HepG2 (cell line): ENCODE data around the gene NOTO. TPM values are rescaled to one million over a fixed set of nuclear protein-coding genes. Genes with fewer than 3 reads are reported as not detected.

ENCODE experiments used
- AGO1 ChIP-seq: fragments of 200-400 bp; formaldehyde crosslinking; IDR thresholded peaks from 2 replicates; pipeline ENCODE4 v1.6.1; 2017; ENCODE audit warnings: mild to moderate bottlenecking, low read depth, low read length, moderate library complexity; ENCODE audit not compliant: poor library complexity, severe bottlenecking
- AKAP8 ChIP-seq: sonication (generic); formaldehyde crosslinking; IDR thresholded peaks from 2 replicates; pipeline ENCODE4 v1.5.1; 2020; ENCODE audit warnings: mild to moderate bottlenecking, missing genetic modification reagents
- CHD2 ChIP-seq: IDR thresholded peaks from 2 replicates; pipeline ENCODE4 v1.6.1; 2011; ENCODE audit warnings: low read depth, low read length, improper control_type of control experiment
- DNMT1 ChIP-seq: sonication (generic); formaldehyde crosslinking; IDR thresholded peaks from 2 replicates; pipeline ENCODE4 v1.5.1; 2020; ENCODE audit warnings: mild to moderate bottlenecking, missing genetic modification reagents
- IRF2 ChIP-seq: IDR thresholded peaks from 2 replicates; pipeline ENCODE4 v1.6.1; 2018; ENCODE audit warnings: missing genetic modification reagents, missing compliant biosample characterization
- POLR2AphosphoS2 ChIP-seq: IDR thresholded peaks from 2 replicates; pipeline ENCODE4 v1.6.1; 2011; ENCODE audit warnings: low read depth, low read length, improper control_type of control experiment
- SP4 ChIP-seq: sonication (generic); formaldehyde crosslinking; IDR thresholded peaks from 2 replicates; pipeline ENCODE4 v1.8.1; 2023; ENCODE audit warnings: mild to moderate bottlenecking, missing genetic modification reagents
- XBP1 ChIP-seq: sonication (generic); formaldehyde crosslinking; IDR thresholded peaks from 2 replicates; pipeline ENCODE4 v1.5.0; 2020; ENCODE audit warnings: missing genetic modification reagents
- XRCC5 ChIP-seq: fragments of 200-400 bp; formaldehyde crosslinking; optimal IDR thresholded peaks from 2 replicates; pipeline ENCODE3; 2017; ENCODE audit warnings: mild to moderate bottlenecking, low read length
- ZFAT ChIP-seq: sonication (generic); formaldehyde crosslinking; conservative IDR thresholded peaks from 2 replicates; pipeline ENCODE4 v1.8.1; 2023; ENCODE audit warnings: missing genetic modification reagents, inconsistent platforms
- ZNF256 ChIP-seq: sonication (generic); formaldehyde crosslinking; conservative IDR thresholded peaks from 2 replicates; pipeline ENCODE4 v1.4.0; 2020; ENCODE audit warnings: missing genetic modification reagents
- ZNF296 ChIP-seq: sonication (generic); formaldehyde crosslinking; conservative IDR thresholded peaks from 2 replicates; pipeline ENCODE4 v1.5.0; 2020; ENCODE audit warnings: mild to moderate bottlenecking, missing genetic modification reagents
- ZNF383 ChIP-seq: sonication (generic); formaldehyde crosslinking; IDR thresholded peaks from 2 replicates; pipeline ENCODE4 v1.4.0; 2020; ENCODE audit warnings: missing genetic modification reagents, mild to moderate bottlenecking, borderline replicate concordance
- ZNF598 ChIP-seq: sonication (generic); formaldehyde crosslinking; IDR thresholded peaks from 2 replicates; pipeline ENCODE4 v1.5.1; 2020; ENCODE audit warnings: mild to moderate bottlenecking, missing genetic modification reagents, borderline replicate concordance
- ZNF629 ChIP-seq: sonication (generic); formaldehyde crosslinking; conservative IDR thresholded peaks from 2 replicates; pipeline ENCODE4 v1.5.0; 2020; ENCODE audit warnings: missing genetic modification reagents
- ZNF724P ChIP-seq: sonication (generic); formaldehyde crosslinking; IDR thresholded peaks from 2 replicates; pipeline ENCODE4 v1.8.0; 2022; ENCODE audit warnings: missing genetic modification reagents, borderline replicate concordance
- ZNF761 ChIP-seq: sonication (generic); formaldehyde crosslinking; conservative IDR thresholded peaks from 2 replicates; pipeline ENCODE4 v1.4.0; 2020; ENCODE audit warnings: mild to moderate bottlenecking, missing genetic modification reagents
- ZNF776 ChIP-seq: sonication (generic); formaldehyde crosslinking; IDR thresholded peaks from 2 replicates; pipeline ENCODE4 v1.4.0; 2020; ENCODE audit warnings: mild to moderate bottlenecking, missing genetic modification reagents
- ZNF891 ChIP-seq: sonication (generic); formaldehyde crosslinking; IDR thresholded peaks from 2 replicates; pipeline ENCODE4 v1.5.0; 2020; ENCODE audit warnings: mild to moderate bottlenecking, missing genetic modification reagents
- polyA plus RNA-seq, 8 experiments: library from polyadenylated mRNA; depleted of rRNA in 3 of 8; stranded (reverse) in 7 of 8; unstranded in 1 of 8; fragments of >200 nt; fragmentation: Illumina TruSeq in 4 of 8; extraction: Trizol in 4 of 8; gene quantifications; 2 replicates each; pipeline versions ENCODE4 v1.2.1 to v1.2.3, GENCODE V29; 2011 to 2016; ENCODE audit warnings: low read depth in 4 of 8, missing spikeins in 1 of 8, mixed read lengths in 1 of 8; ENCODE audit not compliant: insufficient read depth in 1 of 8
- total RNA-seq, 5 experiments: library from RNA; depleted of rRNA; stranded (reverse); fragments of >200 nt; fragmentation: Illumina TruSeq; extraction: Trizol; gene quantifications; 2 replicates each; pipeline ENCODE4 v1.2.3, GENCODE V29; 2016; ENCODE audit warnings: low read depth in 1 of 5
- TF ChIP-seq, protein P1 (sequence below): sonication (generic); formaldehyde crosslinking; conservative IDR thresholded peaks from 2 replicates; pipeline ENCODE4 v1.4.0; 2020; ENCODE audit warnings: mild to moderate bottlenecking, missing genetic modification reagents, moderate library complexity
- TF ChIP-seq, protein P2 (sequence below): sonication (generic); formaldehyde crosslinking; IDR thresholded peaks from 2 replicates; pipeline ENCODE4 v1.9.0; 2021; ENCODE audit warnings: missing genetic modification reagents, borderline replicate concordance
- TF ChIP-seq, protein P3 (sequence below): conservative IDR thresholded peaks from 2 replicates; pipeline ENCODE4 v1.6.1; 2018; ENCODE audit warnings: missing genetic modification reagents

Gene NOTO
- total and polyA plus RNA-seq, 2 of the 13 experiments (the other 11 are each of a cell fraction or from before 2014, with no cell fraction given), result not detected

DNA sequence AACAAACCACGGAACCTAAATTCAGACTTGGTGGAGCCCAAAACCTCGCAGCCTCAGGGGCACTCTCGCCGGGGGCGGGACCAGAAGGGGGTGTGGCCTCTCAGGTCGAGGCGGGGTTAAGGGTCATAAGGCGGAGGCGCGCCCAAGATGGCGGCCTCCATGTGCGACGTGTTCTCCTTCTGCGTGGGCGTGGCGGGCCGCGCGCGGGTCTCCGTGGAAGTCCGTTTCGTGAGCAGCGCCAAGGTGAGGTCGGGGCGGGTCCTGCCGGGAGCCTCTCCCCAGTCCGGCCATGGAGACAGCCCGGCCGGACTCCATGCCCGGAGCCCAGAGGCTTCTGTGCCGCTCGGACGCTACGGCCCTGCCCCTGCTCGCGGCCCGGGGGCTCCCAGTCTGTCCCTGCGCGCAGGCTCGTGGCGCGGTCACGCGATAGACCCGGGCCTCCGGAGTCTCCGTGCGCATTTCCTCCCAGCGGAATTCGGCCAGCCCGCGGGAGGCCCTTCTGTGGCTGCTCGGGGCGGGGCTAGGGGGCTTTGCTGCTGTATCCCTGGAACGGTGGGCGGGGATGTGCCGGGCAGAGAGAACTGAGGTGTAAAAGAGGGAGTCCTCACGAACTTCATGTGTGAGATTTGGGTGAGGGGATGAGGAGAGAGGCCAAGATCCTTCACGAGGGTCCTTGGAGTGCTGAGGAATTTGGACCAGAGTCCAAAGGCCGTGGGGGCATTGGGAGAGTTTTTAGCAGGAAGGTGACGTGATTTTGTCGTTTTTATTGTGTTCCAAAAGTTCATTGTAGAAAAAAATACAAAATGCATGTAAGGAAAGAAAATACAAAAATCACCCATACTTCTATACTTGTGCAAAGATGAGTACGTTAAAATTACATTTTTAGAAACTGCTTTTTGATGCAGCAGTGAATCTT, 12.0 kb downstream of the NOTO start, which contains the start of gene SMYD5 (continued):
- TF ChIP-seq, protein P1, sequence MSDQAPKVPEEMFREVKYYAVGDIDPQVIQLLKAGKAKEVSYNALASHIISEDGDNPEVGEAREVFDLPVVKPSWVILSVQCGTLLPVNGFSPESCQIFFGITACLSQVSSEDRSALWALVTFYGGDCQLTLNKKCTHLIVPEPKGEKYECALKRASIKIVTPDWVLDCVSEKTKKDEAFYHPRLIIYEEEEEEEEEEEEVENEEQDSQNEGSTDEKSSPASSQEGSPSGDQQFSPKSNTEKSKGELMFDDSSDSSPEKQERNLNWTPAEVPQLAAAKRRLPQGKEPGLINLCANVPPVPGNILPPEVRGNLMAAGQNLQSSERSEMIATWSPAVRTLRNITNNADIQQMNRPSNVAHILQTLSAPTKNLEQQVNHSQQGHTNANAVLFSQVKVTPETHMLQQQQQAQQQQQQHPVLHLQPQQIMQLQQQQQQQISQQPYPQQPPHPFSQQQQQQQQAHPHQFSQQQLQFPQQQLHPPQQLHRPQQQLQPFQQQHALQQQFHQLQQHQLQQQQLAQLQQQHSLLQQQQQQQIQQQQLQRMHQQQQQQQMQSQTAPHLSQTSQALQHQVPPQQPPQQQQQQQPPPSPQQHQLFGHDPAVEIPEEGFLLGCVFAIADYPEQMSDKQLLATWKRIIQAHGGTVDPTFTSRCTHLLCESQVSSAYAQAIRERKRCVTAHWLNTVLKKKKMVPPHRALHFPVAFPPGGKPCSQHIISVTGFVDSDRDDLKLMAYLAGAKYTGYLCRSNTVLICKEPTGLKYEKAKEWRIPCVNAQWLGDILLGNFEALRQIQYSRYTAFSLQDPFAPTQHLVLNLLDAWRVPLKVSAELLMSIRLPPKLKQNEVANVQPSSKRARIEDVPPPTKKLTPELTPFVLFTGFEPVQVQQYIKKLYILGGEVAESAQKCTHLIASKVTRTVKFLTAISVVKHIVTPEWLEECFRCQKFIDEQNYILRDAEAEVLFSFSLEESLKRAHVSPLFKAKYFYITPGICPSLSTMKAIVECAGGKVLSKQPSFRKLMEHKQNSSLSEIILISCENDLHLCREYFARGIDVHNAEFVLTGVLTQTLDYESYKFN, result peak; percentile 12; the same call in 1 of the 2 replicates
- peak; percentile 58; the same call in 1 of the 2 replicates for TF ChIP-seq ZNF776 (CRISPR knock-in tag)
- TF ChIP-seq ZNF724P (CRISPR knock-in tag), result peak; percentile 62; the same call in 1 of the 2 replicates
- TF ChIP-seq ZNF891, result peak; percentile 81; the same call in 1 of the 2 replicates
- no peak for TF ChIP-seq ZNF629 (CRISPR knock-in tag)
- peak; percentile 94 for TF ChIP-seq SP4 (CRISPR knock-in tag)
- no peak; the same call in 1 of the 2 replicates for TF ChIP-seq ZFAT (CRISPR knock-in tag)
- peak; percentile 40; the same call in 1 of the 2 replicates for TF ChIP-seq ZNF256 (CRISPR knock-in tag)
- TF ChIP-seq AKAP8 (CRISPR knock-in tag), result no peak
- TF ChIP-seq, protein P2, sequence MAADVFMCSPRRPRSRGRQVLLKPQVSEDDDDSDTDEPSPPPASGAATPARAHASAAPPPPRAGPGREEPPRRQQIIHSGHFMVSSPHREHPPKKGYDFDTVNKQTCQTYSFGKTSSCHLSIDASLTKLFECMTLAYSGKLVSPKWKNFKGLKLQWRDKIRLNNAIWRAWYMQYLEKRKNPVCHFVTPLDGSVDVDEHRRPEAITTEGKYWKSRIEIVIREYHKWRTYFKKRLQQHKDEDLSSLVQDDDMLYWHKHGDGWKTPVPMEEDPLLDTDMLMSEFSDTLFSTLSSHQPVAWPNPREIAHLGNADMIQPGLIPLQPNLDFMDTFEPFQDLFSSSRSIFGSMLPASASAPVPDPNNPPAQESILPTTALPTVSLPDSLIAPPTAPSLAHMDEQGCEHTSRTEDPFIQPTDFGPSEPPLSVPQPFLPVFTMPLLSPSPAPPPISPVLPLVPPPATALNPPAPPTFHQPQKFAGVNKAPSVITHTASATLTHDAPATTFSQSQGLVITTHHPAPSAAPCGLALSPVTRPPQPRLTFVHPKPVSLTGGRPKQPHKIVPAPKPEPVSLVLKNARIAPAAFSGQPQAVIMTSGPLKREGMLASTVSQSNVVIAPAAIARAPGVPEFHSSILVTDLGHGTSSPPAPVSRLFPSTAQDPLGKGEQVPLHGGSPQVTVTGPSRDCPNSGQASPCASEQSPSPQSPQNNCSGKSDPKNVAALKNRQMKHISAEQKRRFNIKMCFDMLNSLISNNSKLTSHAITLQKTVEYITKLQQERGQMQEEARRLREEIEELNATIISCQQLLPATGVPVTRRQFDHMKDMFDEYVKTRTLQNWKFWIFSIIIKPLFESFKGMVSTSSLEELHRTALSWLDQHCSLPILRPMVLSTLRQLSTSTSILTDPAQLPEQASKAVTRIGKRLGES (CRISPR knock-in tag), result 0 out of 2 replicates have a peak, but pooled peaks have one; percentile 7
- no peak for TF ChIP-seq AGO1
- no peak for TF ChIP-seq XRCC5
- no peak for TF ChIP-seq ZNF296 (CRISPR knock-in tag)
- TF ChIP-seq ZNF383, result peak; percentile 98; the same call in 1 of the 2 replicates
- TF ChIP-seq ZNF761 (CRISPR knock-in tag), result peak; percentile 74; the same call in 1 of the 2 replicates
- peak; percentile 61; the same call in 1 of the 2 replicates for TF ChIP-seq IRF2 (CRISPR knock-in tag)
- no peak for TF ChIP-seq DNMT1 (CRISPR knock-in tag)
- peak; percentile 88 for TF ChIP-seq CHD2
- TF ChIP-seq, protein P3, sequence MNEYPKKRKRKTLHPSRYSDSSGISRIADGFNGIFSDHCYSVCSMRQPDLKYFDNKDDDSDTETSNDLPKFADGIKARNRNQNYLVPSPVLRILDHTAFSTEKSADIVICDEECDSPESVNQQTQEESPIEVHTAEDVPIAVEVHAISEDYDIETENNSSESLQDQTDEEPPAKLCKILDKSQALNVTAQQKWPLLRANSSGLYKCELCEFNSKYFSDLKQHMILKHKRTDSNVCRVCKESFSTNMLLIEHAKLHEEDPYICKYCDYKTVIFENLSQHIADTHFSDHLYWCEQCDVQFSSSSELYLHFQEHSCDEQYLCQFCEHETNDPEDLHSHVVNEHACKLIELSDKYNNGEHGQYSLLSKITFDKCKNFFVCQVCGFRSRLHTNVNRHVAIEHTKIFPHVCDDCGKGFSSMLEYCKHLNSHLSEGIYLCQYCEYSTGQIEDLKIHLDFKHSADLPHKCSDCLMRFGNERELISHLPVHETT, result peak; percentile 59
- no peak for TF ChIP-seq XBP1 (CRISPR knock-in tag)
- TF ChIP-seq POLR2AphosphoS2, result 0 out of 2 replicates have a peak, but pooled peaks have one; percentile 76
- TF ChIP-seq ZNF598 (CRISPR knock-in tag), result peak; percentile 66; the same call in 1 of the 2 replicates
